HG02852 (cell line): Measurements from ENCODE around the gene PCDH9.

Source experiments
- ATAC-seq: cut with Tn5 transposase; IDR thresholded peaks from one replicate; pipeline ENCODE4 v1.9.1; 2021; ENCODE audit warnings: mild to moderate bottlenecking, moderate library complexity; ENCODE audit not compliant: unreplicated experiment

Gene PCDH9

GRCh38 chr13:66693656-66694055, 536.5 kb downstream of the PCDH9 start:
- no peak for ATAC-seq

- no peak for ATAC-seq
Observed at GRCh38 chr13:66691149-66691548, 539.0 kb downstream of the PCDH9 start.

DNA sequence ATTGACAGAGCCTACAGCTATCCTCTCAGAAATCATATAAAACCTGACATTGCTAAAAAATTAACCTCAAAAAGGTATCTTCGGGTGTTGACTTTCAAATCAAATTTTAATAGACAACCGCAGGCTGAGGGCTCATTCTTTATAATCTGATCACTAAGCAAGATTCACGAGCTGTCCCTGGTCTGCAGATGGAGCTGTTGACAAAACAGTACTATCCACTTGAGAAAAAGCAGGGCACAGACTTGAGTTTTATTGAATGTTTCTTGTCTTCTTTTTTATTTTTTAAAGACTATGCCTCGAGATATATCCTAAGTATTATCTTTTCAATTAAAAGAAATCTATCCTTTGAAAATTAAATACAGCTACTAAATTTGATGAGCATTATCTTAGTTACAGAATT, 540.5 kb downstream of the PCDH9 start:
- no peak for ATAC-seq

DNA sequence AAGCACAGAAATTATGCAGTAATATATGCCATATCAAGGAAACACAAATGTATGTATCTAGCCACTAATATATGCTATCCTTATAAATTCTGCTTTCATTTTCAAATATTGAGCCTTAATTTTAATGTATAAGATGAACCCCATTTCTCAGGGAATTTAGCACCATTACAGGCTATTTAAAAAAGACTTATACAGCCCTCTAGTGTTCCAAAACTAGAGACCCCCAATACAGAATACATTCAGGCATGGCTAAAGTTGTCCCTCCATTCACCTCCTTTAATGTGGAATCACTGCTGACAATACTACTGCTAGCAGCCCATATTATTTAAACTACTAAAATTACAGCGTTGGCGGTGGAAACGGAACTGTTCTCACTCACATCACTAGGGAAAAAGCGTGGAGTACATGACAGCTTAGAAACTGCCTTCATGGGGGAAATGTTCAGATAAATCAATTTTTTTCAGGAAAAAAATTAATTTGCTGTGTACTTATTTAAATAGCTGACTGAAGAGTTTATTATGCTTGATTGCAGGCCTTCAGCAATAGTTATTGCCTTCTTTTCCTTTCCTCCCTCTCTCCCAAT, 541.0 kb downstream of the PCDH9 start:
- ATAC-seq: no peak

DNA sequence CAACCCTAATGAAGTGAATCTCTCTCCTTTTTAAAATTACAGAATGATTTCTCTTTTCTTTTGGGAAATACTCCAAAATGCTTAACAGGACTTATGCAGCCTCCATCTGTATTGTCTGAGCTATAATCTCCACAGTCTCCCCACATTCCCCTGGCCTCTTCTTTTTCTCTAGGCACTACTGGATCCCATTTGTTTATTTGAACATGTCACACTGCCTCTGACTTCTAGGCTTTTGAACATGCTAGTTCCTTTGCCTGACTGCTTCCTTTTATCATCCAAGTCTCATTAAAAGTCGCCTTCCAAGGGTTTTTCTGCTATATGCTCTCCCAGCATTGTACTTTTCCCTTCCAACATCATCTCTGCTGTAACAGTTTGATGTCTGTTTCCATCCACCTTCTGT, 548.7 kb downstream of the PCDH9 start:
- ATAC-seq: no peak

- ATAC-seq: no peak
Observed at GRCh38 chr13:66680031-66680430, 550.1 kb downstream of the PCDH9 start.

DNA sequence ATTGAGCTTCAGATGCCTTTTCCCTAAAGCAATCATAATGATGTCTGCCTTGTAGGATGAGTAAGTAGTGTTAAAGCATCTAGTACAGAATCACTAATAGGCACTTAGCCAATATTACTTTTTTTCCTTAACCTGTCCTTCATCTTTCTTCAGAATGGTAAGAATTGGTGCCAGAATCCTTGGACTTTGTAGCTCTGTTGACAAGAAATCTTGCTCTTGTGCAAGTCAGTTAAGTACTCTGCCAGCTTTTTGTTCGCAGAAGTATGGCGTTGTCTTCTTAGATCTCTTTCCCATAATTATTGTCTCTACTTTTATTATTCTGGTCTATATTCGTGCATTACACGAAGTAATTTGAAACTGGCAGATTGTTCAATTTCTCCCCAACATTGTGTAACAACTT, 554.5 kb downstream of the PCDH9 start:
- no peak for ATAC-seq

DNA sequence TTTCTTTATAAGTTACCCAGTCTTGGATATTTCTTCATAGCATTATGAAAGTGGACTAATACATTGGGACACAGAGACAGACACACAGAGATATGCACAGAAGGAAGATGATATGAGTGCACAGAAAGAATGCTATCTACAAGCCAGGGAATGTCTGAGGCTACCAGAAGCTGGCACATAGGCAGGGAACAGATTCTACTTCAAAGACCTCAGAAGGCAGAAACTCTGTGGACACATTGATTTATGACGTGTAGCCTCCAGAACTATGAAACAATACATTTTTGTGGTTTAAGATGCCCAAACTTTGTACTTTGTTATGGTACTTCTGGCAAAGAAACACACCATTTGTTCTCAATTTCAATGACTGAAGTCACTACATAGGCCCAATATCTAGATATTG, 556.7 kb downstream of the PCDH9 start:
- ATAC-seq: no peak

DNA sequence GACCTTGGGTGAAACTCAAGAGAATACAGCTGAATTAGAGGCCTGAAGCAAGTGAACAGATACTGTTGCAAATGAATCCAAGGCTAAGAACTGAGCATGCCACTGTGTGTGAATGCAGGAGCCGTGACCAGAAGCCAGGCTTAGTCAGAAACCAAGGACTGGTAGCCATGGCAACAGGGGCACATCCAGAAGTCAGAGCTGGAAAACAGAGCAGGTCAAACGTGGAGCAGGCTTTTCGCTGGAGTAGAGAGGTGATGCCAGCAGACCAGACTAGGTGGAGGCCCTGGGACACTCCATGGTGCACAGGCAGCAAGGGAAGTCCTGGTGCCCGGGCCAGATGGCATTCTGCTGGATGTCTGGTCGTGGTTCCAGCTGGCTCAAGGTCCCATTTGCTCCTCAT, 564.1 kb downstream of the PCDH9 start:
- ATAC-seq: no peak

DNA sequence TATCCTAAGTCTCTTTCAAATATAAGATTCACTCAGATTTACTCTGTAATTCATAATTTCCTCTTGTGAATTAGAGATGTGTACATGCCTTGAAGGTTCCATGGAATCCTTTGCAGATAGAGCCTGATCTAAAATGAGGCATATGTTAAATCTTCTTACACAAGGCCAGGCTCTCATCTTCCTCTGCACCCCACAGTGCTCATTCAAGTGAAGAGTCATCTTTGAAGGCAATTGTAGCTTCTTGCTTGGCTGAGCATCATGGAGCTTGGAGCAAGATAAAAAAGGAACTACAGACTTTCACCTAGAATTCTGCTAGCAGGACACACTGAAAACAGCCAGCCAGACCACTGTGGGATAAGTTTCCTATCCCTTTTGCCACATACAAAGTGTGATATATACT, 566.4 kb downstream of the PCDH9 start:
- ATAC-seq: no peak

GRCh38 chr13:66663206-66663605, 566.9 kb downstream of the PCDH9 start:
- ATAC-seq: no peak

- ATAC-seq: no peak
Observed at GRCh38 chr13:66661336-66661735, 568.8 kb downstream of the PCDH9 start.

- no peak for ATAC-seq
Observed at GRCh38 chr13:66660468-66660813, 569.7 kb downstream of the PCDH9 start.

- peak; percentile 67 for ATAC-seq
Observed at GRCh38 chr13:66659701-66660467, 570.3 kb downstream of the PCDH9 start.

DNA sequence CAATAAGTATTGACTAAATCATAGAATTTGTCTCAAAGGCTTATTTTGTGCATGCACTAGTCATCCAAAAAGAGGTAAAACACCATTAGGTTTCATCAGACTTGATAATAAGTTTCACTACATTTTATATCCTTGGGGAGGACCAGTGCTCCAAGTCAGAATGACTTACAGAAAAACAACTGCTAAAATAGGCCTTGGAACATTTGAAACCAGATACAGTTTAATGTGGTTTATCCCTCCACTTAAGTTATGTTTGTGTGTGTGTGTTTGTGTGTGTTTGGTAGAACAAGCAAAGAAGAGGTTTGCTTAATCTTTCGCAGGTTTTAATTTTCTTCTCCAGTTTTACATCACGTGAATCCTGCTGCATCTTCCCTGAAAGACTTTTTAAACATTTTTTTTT, 570.9 kb downstream of the PCDH9 start:
- ATAC-seq: no peak

GRCh38 chr13:66657165-66657881, 572.8 kb downstream of the PCDH9 start:
- ATAC-seq: no peak

DNA sequence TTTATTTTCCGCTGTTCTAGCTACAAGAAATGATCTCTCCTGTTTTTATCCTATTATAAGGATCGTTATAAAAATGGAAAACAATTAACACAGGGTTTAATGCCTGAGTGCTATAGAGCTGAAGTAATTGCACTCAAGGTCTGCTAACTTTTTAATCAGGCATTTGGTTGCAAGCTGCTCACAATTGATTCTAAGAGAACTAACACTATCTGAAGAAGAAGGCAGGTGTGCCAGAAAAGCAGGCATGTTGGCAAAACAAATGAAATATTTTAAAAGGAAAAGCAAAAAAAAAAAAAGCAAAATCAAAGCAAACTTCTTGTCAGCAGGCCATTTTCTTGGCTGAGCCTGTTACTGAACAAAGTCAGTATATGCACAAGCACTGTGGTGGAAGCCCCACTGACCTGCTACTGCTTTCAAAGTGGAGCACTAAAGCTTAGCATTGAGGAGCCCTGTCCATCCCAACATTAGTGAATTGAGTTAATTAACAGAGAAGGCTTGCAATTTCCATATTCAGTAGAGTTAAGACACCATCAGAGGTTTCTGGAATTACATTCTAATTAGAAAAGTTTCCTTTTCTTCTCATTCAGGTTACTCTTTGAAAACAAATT, 574.2 kb downstream of the PCDH9 start:
- no peak for ATAC-seq

- ATAC-seq: no peak
Observed at GRCh38 chr13:66644855-66645460, 585.2 kb downstream of the PCDH9 start.

DNA sequence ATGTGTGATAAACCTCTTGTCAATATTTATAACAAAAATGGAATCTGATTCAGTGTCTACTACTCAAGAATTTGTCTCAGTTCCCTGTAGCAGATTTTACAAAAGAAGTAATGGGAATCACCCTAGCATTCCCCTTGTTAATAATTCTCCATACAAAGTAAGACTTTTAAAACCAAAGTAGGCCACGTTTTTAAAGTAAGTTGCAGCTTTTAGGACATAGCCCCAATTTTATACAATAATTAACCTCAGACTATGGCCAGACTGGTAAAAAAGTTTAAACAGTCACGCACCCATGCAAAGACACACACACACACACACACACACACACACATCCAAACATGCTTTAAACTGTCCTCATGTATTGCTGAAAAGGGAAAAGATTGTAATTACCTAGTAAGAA, 589.9 kb downstream of the PCDH9 start:
- ATAC-seq: no peak

GRCh38 chr13:66639044-66639443, 591.1 kb downstream of the PCDH9 start:
- ATAC-seq: no peak

DNA sequence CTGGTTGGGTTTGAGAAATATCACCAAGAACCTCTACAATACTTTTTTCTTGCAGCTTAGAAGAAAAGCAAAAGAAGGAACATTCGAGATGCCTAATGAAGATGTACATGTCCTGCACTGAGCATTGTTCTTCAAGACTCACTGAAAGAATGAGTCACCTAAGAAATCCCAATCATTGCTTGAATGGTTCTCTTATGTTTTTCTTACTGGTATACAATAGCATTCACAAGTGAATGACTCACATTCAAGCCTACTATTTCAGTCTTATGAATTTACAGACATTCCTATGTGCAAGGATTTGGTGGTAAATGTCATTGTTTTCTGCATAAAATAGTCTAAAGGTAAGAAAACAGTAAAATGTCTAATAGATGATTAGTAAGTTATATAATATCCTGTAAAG, 594.6 kb downstream of the PCDH9 start:
- no peak for ATAC-seq
